Measurements from ENCODE around the gene NAV3.

NAV3 gene

DNA sequence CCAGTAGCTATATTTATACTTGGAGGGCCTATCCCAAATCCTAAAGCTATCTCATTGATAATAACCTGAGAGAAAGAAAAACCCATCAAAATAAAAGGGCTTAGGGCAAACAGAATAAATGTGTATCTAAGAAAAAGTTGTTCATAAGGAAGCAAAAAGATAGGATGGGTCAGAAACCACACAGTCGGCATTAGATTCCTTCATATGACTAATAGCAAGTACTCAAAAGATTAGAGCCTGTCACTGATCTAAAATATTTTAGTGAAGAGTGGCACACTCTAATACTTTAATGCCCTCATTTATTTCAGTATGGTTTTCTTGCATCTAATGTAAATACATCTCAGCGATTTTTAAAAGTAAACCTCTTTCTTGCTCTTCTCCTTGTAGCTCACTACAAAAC is 17.1 kb upstream of the NAV3 start:
- Histone ChIP-seq H3K4me3 (no peak overlapping the region), H3K36me3 (no peaks in the 10 kb centered on the region), H3K9me3 (no peaks in the 10 kb centered on the region), H3K4me1 (no peaks in the 10 kb centered on the region), H3K27me3 (no peaks in the 10 kb centered on the region), H3K27ac (no peak overlapping the region)
- TF ChIP-seq, protein P1, sequence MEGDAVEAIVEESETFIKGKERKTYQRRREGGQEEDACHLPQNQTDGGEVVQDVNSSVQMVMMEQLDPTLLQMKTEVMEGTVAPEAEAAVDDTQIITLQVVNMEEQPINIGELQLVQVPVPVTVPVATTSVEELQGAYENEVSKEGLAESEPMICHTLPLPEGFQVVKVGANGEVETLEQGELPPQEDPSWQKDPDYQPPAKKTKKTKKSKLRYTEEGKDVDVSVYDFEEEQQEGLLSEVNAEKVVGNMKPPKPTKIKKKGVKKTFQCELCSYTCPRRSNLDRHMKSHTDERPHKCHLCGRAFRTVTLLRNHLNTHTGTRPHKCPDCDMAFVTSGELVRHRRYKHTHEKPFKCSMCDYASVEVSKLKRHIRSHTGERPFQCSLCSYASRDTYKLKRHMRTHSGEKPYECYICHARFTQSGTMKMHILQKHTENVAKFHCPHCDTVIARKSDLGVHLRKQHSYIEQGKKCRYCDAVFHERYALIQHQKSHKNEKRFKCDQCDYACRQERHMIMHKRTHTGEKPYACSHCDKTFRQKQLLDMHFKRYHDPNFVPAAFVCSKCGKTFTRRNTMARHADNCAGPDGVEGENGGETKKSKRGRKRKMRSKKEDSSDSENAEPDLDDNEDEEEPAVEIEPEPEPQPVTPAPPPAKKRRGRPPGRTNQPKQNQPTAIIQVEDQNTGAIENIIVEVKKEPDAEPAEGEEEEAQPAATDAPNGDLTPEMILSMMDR (IDR thresholded peaks at IDR 0.05) = no peak
- intact Hi-C loops (cut with DNase I; ENCODE audit: low total_unique reads) = no loop called here
- no peak for DNase-seq

- no peaks in the 10 kb centered on the region for H3K9me3 ChIP-seq
- no peak for DNase-seq
- no peaks in the 10 kb centered on the region for H3K27me3 ChIP-seq
- no peaks in the 10 kb centered on the region for H3K4me1 ChIP-seq
- TF ChIP-seq, protein P1 (IDR thresholded peaks at IDR 0.05) = no peak
- no peaks in the 10 kb centered on the region for H3K36me3 ChIP-seq
- intact Hi-C loops (cut with DNase I; ENCODE audit: low total_unique reads) = no loop called here
- H3K27ac ChIP-seq = no peak overlapping the region
- no peak overlapping the region for H3K4me3 ChIP-seq
Observed at GRCh38 chr12:77814386-77814785, 16.3 kb upstream of the NAV3 start.

- intact Hi-C loops (cut with DNase I; ENCODE audit: low total_unique reads) = no loop called here
- Histone ChIP-seq H3K9me3 (no peaks in the 10 kb centered on the region), H3K4me3 (no peak overlapping the region), H3K27ac (no peak overlapping the region), H3K27me3 (no peaks in the 10 kb centered on the region), H3K4me1 (no peaks in the 10 kb centered on the region), H3K36me3 (no peaks in the 10 kb centered on the region)
- DNase-seq = no peak
- TF ChIP-seq, protein P1 (IDR thresholded peaks at IDR 0.05) = no peak
Observed at GRCh38 chr12:77816196-77816595, 14.5 kb upstream of the NAV3 start.

- Histone ChIP-seq H3K9me3 (no peaks in the 10 kb centered on the region), H3K27ac (no peak overlapping the region), H3K4me1 (no peaks in the 10 kb centered on the region), H3K4me3 (no peak overlapping the region), H3K36me3 (no peaks in the 10 kb centered on the region), H3K27me3 (no peaks in the 10 kb centered on the region)
- intact Hi-C loops (cut with DNase I; ENCODE audit: low total_unique reads) = no loop called here
- no peak for DNase-seq
- TF ChIP-seq, protein P1 (IDR thresholded peaks at IDR 0.05) = no peak
Observed at GRCh38 chr12:77817276-77817675, 13.4 kb upstream of the NAV3 start.

DNA sequence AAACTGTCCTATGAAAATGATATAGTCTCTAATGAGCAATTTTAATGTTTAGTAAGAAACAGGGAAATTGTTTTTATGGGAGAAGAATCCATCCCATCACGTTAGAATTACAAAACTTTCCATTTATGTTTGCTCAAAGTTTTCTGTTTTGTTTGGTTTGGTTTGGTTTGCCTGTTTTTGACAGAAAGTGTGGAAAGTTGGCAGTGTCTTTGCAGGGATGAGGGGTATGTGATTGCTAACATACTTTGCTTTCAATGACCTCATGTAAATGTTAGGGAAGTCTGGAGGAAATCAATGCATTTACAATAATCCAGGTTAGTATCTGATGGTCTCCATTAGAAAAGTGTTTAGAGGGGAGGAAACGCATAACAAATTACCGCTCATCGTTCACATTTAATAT is 12.3 kb upstream of the NAV3 start:
- TF ChIP-seq, protein P1 (IDR thresholded peaks at IDR 0.05) = no peak
- intact Hi-C loops (cut with DNase I; ENCODE audit: low total_unique reads) = no loop called here
- Histone ChIP-seq H3K27ac (no peak overlapping the region), H3K4me1 (no peaks in the 10 kb centered on the region), H3K27me3 (no peaks in the 10 kb centered on the region), H3K9me3 (no peaks in the 10 kb centered on the region), H3K36me3 (no peaks in the 10 kb centered on the region), H3K4me3 (no peak overlapping the region)
- DNase-seq = no peak

DNA sequence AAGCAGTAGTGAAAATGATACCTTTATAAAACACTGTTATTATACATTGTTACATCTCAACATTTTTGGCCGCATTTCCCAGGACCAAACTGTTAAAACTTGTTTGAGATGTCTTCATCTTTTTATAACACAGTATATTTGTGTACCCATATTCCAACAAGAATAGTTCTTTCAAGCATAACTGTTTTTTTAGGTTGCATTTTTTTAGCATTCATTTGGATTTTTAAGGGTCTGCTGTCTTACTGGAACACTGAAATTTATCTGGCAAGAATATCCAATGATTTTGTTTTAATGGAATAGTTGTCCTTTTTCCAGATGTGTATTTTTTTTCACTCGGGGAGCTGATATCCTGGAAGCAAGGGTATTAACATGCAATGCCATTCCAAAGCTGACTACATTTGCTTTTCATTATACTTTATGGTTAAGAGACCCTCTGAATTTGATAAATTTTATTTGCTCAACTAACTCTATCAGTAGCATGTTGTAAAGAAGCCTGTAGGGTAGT is 8.9 kb upstream of the NAV3 start:
- H3K4me1 ChIP-seq = no peaks in the 10 kb centered on the region
- H3K27ac ChIP-seq = no peak overlapping the region
- TF ChIP-seq, protein P1 (IDR thresholded peaks at IDR 0.05) = no peak
- no peaks in the 10 kb centered on the region for H3K9me3 ChIP-seq
- no peak overlapping the region for H3K4me3 ChIP-seq
- H3K36me3 ChIP-seq = no peaks in the 10 kb centered on the region
- no peak for DNase-seq
- no peaks in the 10 kb centered on the region for H3K27me3 ChIP-seq
- intact Hi-C loops (cut with DNase I; ENCODE audit: low total_unique reads) = no loop called here
